SK-N-SH treated with all-trans-retinoic acid at 6 μM for 48 hours (cell line): Measurements from ENCODE around the gene NCOA5.

ENCODE experiments used
- ATAC-seq: fragments of 200-7000 bp; cut with Tn5 transposase; 3 replicates; pipeline ENCODE4 v1.9.1; 2020; ENCODE audit warnings: mild to moderate bottlenecking, moderate library complexity
- ARNTL ChIP-seq: fragments of 450-650 bp; formaldehyde crosslinking; IDR thresholded peaks from 2 replicates; pipeline ENCODE4 v1.5.0; 2020; ENCODE audit warnings: low read depth, mild to moderate bottlenecking, moderate library complexity, borderline replicate concordance
- BACH2 ChIP-seq: fragments of 250-450 bp; sonication (Bioruptor Pico); IDR thresholded peaks from 2 replicates; pipeline ENCODE4 v1.9.0; 2021; ENCODE audit warnings: mild to moderate bottlenecking, borderline replicate concordance
- CSDC2 ChIP-seq: fragments of 250-450 bp; sonication (Bioruptor Pico); IDR thresholded peaks from 2 replicates; pipeline ENCODE4 v1.5.0; 2020; ENCODE audit warnings: mild to moderate bottlenecking, moderate library complexity
- ESRRG ChIP-seq: fragments of 250-450 bp; sonication (Bioruptor Pico); IDR thresholded peaks from 2 replicates; pipeline ENCODE4 v1.6.1; 2021; ENCODE audit warnings: mild to moderate bottlenecking
- ISL1 ChIP-seq: fragments of 250-450 bp; sonication (Bioruptor Pico); IDR thresholded peaks from 2 replicates; pipeline ENCODE4 v2.1.2; 2022; ENCODE audit warnings: mild to moderate bottlenecking, moderate library complexity
- PPARA ChIP-seq: fragments of 250-450 bp; sonication (Bioruptor Pico); IDR thresholded peaks from 2 replicates; pipeline ENCODE4 v1.5.0; 2020; ENCODE audit warnings: mild to moderate bottlenecking, borderline replicate concordance
- RARB ChIP-seq: fragments of 250-450 bp; sonication (Bioruptor Pico); IDR thresholded peaks from 2 replicates; pipeline ENCODE4 v1.8.0; 2021; ENCODE audit warnings: mild to moderate bottlenecking, moderate library complexity
- SNAI2 ChIP-seq: fragments of 250-450 bp; sonication (Bioruptor Pico); IDR thresholded peaks from 2 replicates; pipeline ENCODE4 v1.5.0; 2020; ENCODE audit warnings: mild to moderate bottlenecking, moderate library complexity
- TOX ChIP-seq: fragments of 250-450 bp; sonication (Bioruptor Pico); IDR thresholded peaks from 2 replicates; pipeline ENCODE4 v1.8.0; 2021; ENCODE audit warnings: mild to moderate bottlenecking, moderate library complexity, borderline replicate concordance
- TSHZ2 ChIP-seq: fragments of 250-450 bp; sonication (Bioruptor Pico); IDR thresholded peaks from 2 replicates; pipeline ENCODE4 v1.5.0; 2020; ENCODE audit warnings: mild to moderate bottlenecking, moderate library complexity
- ZC3H10 ChIP-seq: fragments of 250-450 bp; sonication (Bioruptor Pico); IDR thresholded peaks from 2 replicates; pipeline ENCODE4 v1.5.1; 2021; ENCODE audit warnings: mild to moderate bottlenecking, moderate library complexity
- ZFP3 ChIP-seq: fragments of 250-450 bp; sonication (Bioruptor Pico); IDR thresholded peaks from 2 replicates; pipeline ENCODE4 v1.5.0; 2020; ENCODE audit warnings: mild to moderate bottlenecking, moderate library complexity
- ZNF565 ChIP-seq: fragments of 450-650 bp; formaldehyde crosslinking; conservative IDR thresholded peaks from 2 replicates; pipeline ENCODE4 v1.5.0; 2020; ENCODE audit warnings: low read depth, mild to moderate bottlenecking, moderate library complexity
- ZNF70 ChIP-seq: fragments of 450-650 bp; formaldehyde crosslinking; IDR thresholded peaks from 2 replicates; pipeline ENCODE4 v1.5.0; 2020; ENCODE audit warnings: mild to moderate bottlenecking, moderate library complexity
- ZNF8 ChIP-seq: fragments of 450-650 bp; formaldehyde crosslinking; IDR thresholded peaks from 2 replicates; pipeline ENCODE4 v1.5.0; 2020; ENCODE audit warnings: mild to moderate bottlenecking, moderate library complexity
- TF ChIP-seq, protein P1 (sequence below): fragments of 250-450 bp; sonication (Bioruptor Pico); IDR thresholded peaks from 2 replicates; pipeline ENCODE4 v1.8.0; 2021; ENCODE audit warnings: low read depth, mild to moderate bottlenecking, moderate library complexity, borderline replicate concordance
- TF ChIP-seq, protein P2 (sequence below): fragments of 250-450 bp; sonication (Bioruptor Pico); IDR thresholded peaks from 2 replicates; pipeline ENCODE4 v1.5.1; 2020; ENCODE audit warnings: low read depth, mild to moderate bottlenecking, moderate library complexity
- TF ChIP-seq, protein P3 (sequence below): fragments of 250-450 bp; sonication (Bioruptor Pico); IDR thresholded peaks from 2 replicates; pipeline ENCODE4 v1.5.1; 2021; ENCODE audit warnings: mild to moderate bottlenecking, moderate library complexity
- TF ChIP-seq, protein P4 (sequence below): fragments of 250-450 bp; sonication (Bioruptor Pico); IDR thresholded peaks from 2 replicates; pipeline ENCODE4 v1.8.0; 2020; ENCODE audit warnings: mild to moderate bottlenecking, moderate library complexity, borderline replicate concordance

The NCOA5 gene

DNA sequence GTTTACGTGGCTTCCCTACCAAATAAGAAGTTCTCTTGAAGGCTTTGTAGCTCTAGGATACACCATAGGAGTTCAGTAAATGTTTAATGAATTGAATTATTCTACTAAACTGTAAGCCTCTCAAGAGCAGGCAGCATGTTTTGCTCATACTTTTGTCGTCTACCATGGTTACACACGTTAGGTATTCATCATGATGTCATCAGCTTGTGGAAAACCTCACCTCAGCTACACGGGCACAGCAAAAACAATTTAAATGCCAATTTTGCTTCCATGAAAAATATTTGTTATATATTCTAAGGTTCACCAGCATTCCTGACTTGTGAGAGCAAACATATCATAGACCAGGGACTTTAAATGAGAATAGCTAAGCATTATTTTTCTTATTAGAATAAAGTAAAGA lies 16.7 kb downstream of the NCOA5 start:
- TF ChIP-seq RARB (CRISPR knock-in tag) (no peak), PPARA (CRISPR knock-in tag) (no peak), ZC3H10 (no peak)
- TF ChIP-seq, protein P1, sequence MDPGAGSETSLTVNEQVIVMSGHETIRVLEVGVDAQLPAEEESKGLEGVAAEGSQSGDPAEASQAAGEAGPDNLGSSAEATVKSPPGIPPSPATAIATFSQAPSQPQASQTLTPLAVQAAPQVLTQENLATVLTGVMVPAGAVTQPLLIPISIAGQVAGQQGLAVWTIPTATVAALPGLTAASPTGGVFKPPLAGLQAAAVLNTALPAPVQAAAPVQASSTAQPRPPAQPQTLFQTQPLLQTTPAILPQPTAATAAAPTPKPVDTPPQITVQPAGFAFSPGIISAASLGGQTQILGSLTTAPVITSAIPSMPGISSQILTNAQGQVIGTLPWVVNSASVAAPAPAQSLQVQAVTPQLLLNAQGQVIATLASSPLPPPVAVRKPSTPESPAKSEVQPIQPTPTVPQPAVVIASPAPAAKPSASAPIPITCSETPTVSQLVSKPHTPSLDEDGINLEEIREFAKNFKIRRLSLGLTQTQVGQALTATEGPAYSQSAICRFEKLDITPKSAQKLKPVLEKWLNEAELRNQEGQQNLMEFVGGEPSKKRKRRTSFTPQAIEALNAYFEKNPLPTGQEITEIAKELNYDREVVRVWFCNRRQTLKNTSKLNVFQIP (CRISPR knock-in tag), result no peak
- no peak for ATAC-seq

DNA sequence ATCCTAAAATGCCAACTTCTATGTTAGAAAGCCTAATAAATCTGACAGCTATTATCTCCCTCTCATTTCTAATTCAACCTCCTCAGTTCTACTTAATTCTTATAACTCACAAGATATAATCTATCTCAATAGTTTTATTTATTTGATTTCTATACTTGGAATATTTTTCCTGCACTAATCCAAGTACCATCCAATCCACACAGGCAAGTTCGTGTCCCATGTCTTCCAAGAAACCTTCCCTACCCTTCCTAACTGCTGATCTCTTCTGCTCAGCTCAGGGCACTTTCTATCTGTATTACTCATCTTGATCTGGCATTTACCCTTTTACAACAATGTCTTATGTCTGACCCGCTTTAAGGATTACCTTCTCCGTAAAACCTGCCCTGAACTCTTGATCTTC lies 18.2 kb downstream of the NCOA5 start:
- TF ChIP-seq TSHZ2 (CRISPR knock-in tag) (no peak), CSDC2 (no peak), ISL1 (CRISPR knock-in tag) (no peak), TOX (no peak), ESRRG (CRISPR knock-in tag) (no peak), SNAI2 (CRISPR knock-in tag) (no peak), ZFP3 (CRISPR knock-in tag) (no peak)
- TF ChIP-seq, protein P1 (CRISPR knock-in tag), result no peak
- TF ChIP-seq, protein P2, sequence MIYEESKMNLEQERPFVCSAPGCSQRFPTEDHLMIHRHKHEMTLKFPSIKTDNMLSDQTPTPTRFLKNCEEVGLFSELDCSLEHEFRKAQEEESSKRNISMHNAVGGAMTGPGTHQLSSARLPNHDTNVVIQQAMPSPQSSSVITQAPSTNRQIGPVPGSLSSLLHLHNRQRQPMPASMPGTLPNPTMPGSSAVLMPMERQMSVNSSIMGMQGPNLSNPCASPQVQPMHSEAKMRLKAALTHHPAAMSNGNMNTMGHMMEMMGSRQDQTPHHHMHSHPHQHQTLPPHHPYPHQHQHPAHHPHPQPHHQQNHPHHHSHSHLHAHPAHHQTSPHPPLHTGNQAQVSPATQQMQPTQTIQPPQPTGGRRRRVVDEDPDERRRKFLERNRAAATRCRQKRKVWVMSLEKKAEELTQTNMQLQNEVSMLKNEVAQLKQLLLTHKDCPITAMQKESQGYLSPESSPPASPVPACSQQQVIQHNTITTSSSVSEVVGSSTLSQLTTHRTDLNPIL (CRISPR knock-in tag), result no peak
- TF ChIP-seq, protein P3, sequence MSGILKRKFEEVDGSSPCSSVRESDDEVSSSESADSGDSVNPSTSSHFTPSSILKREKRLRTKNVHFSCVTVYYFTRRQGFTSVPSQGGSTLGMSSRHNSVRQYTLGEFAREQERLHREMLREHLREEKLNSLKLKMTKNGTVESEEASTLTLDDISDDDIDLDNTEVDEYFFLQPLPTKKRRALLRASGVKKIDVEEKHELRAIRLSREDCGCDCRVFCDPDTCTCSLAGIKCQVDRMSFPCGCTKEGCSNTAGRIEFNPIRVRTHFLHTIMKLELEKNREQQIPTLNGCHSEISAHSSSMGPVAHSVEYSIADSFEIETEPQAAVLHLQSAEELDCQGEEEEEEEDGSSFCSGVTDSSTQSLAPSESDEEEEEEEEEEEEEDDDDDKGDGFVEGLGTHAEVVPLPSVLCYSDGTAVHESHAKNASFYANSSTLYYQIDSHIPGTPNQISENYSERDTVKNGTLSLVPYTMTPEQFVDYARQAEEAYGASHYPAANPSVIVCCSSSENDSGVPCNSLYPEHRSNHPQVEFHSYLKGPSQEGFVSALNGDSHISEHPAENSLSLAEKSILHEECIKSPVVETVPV (CRISPR knock-in tag), result no peak
- peak; percentile 47; the same call in 1 of the 3 replicates for ATAC-seq

DNA sequence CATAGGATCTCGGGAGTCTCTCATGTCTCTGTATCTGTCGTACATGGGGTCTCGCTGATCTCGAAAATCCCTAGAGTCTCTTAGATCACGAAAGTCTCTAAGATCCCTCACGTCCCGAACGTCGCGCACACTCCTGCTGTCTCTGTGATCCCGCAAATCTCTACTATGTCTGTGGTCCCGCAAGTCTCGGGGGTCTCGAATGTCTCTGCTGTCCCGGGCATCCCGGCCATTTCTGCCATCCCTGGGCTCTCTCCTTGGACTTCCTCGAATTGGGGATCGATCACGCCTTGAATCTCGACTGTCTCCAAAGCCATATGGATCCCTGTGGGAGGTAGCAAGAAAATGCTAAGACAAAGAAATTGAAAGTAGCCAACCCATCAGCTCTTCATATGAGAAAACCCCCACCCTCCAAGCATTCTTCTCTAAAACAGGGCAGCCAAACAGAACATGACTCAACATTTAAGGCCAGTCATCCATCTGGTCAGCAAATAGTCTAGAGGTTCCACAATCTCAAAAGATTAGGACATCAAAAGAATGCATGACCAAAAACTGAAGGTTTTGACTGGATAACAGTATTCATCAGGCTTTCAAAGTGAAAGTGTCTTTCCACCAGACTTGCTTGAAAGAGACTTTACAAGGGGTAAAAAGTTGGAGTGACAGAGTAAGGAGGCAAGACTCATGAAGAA lies 19.4 kb downstream of the NCOA5 start:
- no peak; the same call in 1 of the 3 replicates for ATAC-seq
- no peak for TF ChIP-seq ZNF565
- no peak for TF ChIP-seq ZNF8
- no peak for TF ChIP-seq ARNTL (CRISPR knock-in tag)
- TF ChIP-seq BACH2, result no peak
- no peak for TF ChIP-seq ZNF70 (CRISPR knock-in tag)
- TF ChIP-seq ESRRG (CRISPR knock-in tag), result no peak
- no peak for TF ChIP-seq ZC3H10
- TF ChIP-seq RARB (CRISPR knock-in tag), result no peak
- no peak for TF ChIP-seq TOX
- no peak for TF ChIP-seq CSDC2
- TF ChIP-seq, protein P4, sequence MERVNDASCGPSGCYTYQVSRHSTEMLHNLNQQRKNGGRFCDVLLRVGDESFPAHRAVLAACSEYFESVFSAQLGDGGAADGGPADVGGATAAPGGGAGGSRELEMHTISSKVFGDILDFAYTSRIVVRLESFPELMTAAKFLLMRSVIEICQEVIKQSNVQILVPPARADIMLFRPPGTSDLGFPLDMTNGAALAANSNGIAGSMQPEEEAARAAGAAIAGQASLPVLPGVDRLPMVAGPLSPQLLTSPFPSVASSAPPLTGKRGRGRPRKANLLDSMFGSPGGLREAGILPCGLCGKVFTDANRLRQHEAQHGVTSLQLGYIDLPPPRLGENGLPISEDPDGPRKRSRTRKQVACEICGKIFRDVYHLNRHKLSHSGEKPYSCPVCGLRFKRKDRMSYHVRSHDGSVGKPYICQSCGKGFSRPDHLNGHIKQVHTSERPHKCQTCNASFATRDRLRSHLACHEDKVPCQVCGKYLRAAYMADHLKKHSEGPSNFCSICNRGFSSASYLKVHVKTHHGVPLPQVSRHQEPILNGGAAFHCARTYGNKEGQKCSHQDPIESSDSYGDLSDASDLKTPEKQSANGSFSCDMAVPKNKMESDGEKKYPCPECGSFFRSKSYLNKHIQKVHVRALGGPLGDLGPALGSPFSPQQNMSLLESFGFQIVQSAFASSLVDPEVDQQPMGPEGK (CRISPR knock-in tag), result no peak
- TF ChIP-seq, protein P2 (CRISPR knock-in tag), result no peak
- no peak for TF ChIP-seq PPARA (CRISPR knock-in tag)
- no peak for TF ChIP-seq TSHZ2 (CRISPR knock-in tag)
- TF ChIP-seq, protein P3 (CRISPR knock-in tag), result no peak
